Measurements from ENCODE around the gene TMC7. TPM values are rescaled to one million over a fixed set of nuclear protein-coding genes. Genes with fewer than 3 reads are reported as not detected.

The TMC7 gene
- total and polyA plus RNA-seq, 4 donors: 0.06 to 0.42 (median 0.09) TPM

GRCh38 chr16:19075511-19075910 is 91.8 kb downstream of the TMC7 start:
- Histone ChIP-seq H3K4me3 (ENCODE audit: low read depth in 1 of 3, low read length in 3 of 3) (no peak overlapping the region), H3K27me3 (ENCODE audit: control insufficient read depth in 4 of 4, insufficient read depth in 4 of 4, low read length in 3 of 4) (no peaks in the 10 kb centered on the region), H3K9me3 (ENCODE audit: control insufficient read depth in 4 of 4, low read length in 3 of 4) (no peaks in the 10 kb centered on the region), H3K27ac (ENCODE audit: low read depth in 1 of 2, low read length in 2 of 2) (no peak overlapping the region), H3K36me3 (ENCODE audit: control insufficient read depth in 4 of 4, insufficient read depth in 3 of 4, low read depth in 1 of 4, low read length in 3 of 4) (peaks cover 10 to 40% (median 16%) of the 10 kb centered on the region in 4 donors), H3K4me1 (ENCODE audit: control insufficient read depth in 4 of 4, insufficient read depth in 4 of 4, low read length in 3 of 4) (peaks cover 0 to 4% (median 3%) of the 10 kb centered on the region in 4 donors), H3K9ac (ENCODE audit: low read depth in 1 of 2, low read length in 2 of 2) (no peak overlapping the region)
- no peak for TF ChIP-seq HNF4A (conservative IDR thresholded peaks at IDR 0.05)
- TF ChIP-seq GABPA (IDR thresholded peaks at IDR 0.05 in 1 of 2, conservative IDR thresholded peaks at IDR 0.05 in 1 of 2): no peak
- no peak for TF ChIP-seq YY1 (IDR thresholded peaks at IDR 0.05)
- no peak for TF ChIP-seq FOXA1 (IDR thresholded peaks at IDR 0.05)
- TF ChIP-seq ZBTB33 (IDR thresholded peaks at IDR 0.05): no peak
- no peak for TF ChIP-seq HNF4G (IDR thresholded peaks at IDR 0.05)
- TF ChIP-seq RXRA (IDR thresholded peaks at IDR 0.05): no peak
- TF ChIP-seq CTCF (IDR thresholded peaks at IDR 0.05; ENCODE audit: low read depth, low read length, missing input control): no peak
- TF ChIP-seq EGR1 (IDR thresholded peaks at IDR 0.05; ENCODE audit: low read depth in 2 of 2): no peak
- 97% methylated on average over 12 of the region's 12 CpGs for WGBS
- no peak for DNase-seq (ENCODE audit: low spot score)

- no peak overlapping the region for H3K4me3 ChIP-seq (ENCODE audit: low read depth in 1 of 3, low read length in 3 of 3)
- no peak for DNase-seq (ENCODE audit: low spot score)
- peaks cover 12 to 38% (median 18%) of the 10 kb centered on the region in 4 donors for H3K36me3 ChIP-seq (ENCODE audit: control insufficient read depth in 4 of 4, insufficient read depth in 3 of 4, low read depth in 1 of 4, low read length in 3 of 4)
- 87% methylated on average over 6 of the region's 6 CpGs for WGBS
- no peak for TF ChIP-seq FOXA2 (IDR thresholded peaks at IDR 0.05)
- TF ChIP-seq HNF4G (IDR thresholded peaks at IDR 0.05): no peak
- TF ChIP-seq ATF3 (IDR thresholded peaks at IDR 0.05): no peak
- TF ChIP-seq REST (IDR thresholded peaks at IDR 0.05): no peak
- TF ChIP-seq CTCF (IDR thresholded peaks at IDR 0.05; ENCODE audit: low read depth, low read length, missing input control): no peak
- no peaks in the 10 kb centered on the region for H3K9me3 ChIP-seq (ENCODE audit: control insufficient read depth in 4 of 4, low read length in 3 of 4)
- H3K27ac ChIP-seq (ENCODE audit: low read depth in 1 of 2, low read length in 2 of 2): no peak overlapping the region
- H3K9ac ChIP-seq (ENCODE audit: low read depth in 1 of 2, low read length in 2 of 2): no peak overlapping the region
- peaks cover 0 to 4% (median 3%) of the 10 kb centered on the region in 4 donors for H3K4me1 ChIP-seq (ENCODE audit: control insufficient read depth in 4 of 4, insufficient read depth in 4 of 4, low read length in 3 of 4)
- no peaks in the 10 kb centered on the region for H3K27me3 ChIP-seq (ENCODE audit: control insufficient read depth in 4 of 4, insufficient read depth in 4 of 4, low read length in 3 of 4)
These were observed 94.1 kb downstream of the TMC7 start for GRCh38 chr16:19077879-19078278.

Data from liver (tissue), 9 donors.